ENCODE data around the gene CAB39. TPM values are rescaled to one million over a fixed set of nuclear protein-coding genes. Genes with fewer than 3 reads are reported as not detected.

The CAB39 gene
- total and polyA plus RNA-seq, 2 of the 8 experiments (the other 6 are each of a cell fraction or from before 2014, with no cell fraction given), result 16.4 to 50.5 TPM

DNA sequence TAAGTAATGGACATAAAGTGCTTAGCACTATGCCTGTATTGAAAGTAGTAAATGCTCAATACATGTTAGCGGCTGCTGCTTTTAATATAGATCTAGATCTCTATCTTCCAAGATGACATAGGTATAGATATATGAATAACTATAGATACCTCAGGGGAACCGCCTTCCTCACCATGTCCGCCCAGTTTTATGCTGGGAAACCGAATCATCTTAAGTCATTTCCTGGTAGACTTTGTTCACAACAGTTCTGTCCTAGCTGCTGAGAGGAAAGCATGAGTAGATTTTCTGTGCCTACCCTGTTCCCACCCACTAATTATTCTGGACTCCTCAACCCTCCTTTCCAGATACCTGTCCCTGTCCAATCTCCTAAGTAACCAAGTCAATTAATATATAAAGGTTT is 130.5 kb downstream of the CAB39 start:
- Histone ChIP-seq H3K79me1 (ENCODE audit: low read depth, low read length) (no peaks in the 10 kb centered on the region), H3K9me3 (ENCODE audit: insufficient read depth in 2 of 2, low read depth in 1 of 2, low read length in 1 of 2) (peaks cover 0 to 2% of the 10 kb centered on the region in 2 experiments; a peak in 1 of 4 replicates), H3K27me3 (replicated peaks in 1 of 4; ENCODE audit: control insufficient read depth in 3 of 4, extremely low read depth in 1 of 4, insufficient read depth in 3 of 4, low read length in 3 of 4) (no peaks in the 10 kb centered on the region; a peak in 1 of 7 replicates), H3K4me2 (ENCODE audit: insufficient read depth in 1 of 2, low read depth in 2 of 2, low read length in 2 of 2) (no peak overlapping the region), H2BK20ac (ENCODE audit: low read length) (no peak overlapping the region), H2BK120ac (replicated peaks; ENCODE audit: low read depth, low read length) (no peak overlapping the region), H4K5ac (ENCODE audit: insufficient read length, low read depth, low read length) (no peak overlapping the region), H2BK12ac (ENCODE audit: low read depth, low read length) (no peak overlapping the region), H3K18ac (ENCODE audit: extremely low read depth, low read length) (no peak overlapping the region), H2AK5ac (ENCODE audit: low read depth, low read length) (no peak overlapping the region), H3K14ac (ENCODE audit: insufficient read length) (no peak overlapping the region), H3K23me2 (ENCODE audit: low read depth, low read length) (no peaks in the 10 kb centered on the region), H4K8ac (ENCODE audit: extremely low read depth, insufficient read depth, low read length) (no peak overlapping the region), H3K56ac (replicated peaks; ENCODE audit: insufficient read length, low read depth, low read length) (no peak overlapping the region), H3K36me3 (ENCODE audit: control insufficient read depth in 2 of 4, insufficient read depth in 4 of 4, low read length in 3 of 4) (no peaks in the 10 kb centered on the region), H3K4ac (replicated peaks; ENCODE audit: insufficient read length, low read depth, low read length) (no peak overlapping the region), H3K4me3 (ENCODE audit: extremely low read depth in 1 of 4, insufficient read depth in 2 of 4, low read depth in 3 of 4, low read length in 4 of 4) (no peak overlapping the region), H2BK5ac (ENCODE audit: low read depth, low read length) (no peak overlapping the region), H2AFZ (ENCODE audit: low read length) (no peak overlapping the region), H3K79me2 (ENCODE audit: control insufficient read depth in 1 of 2, insufficient read depth in 2 of 2, low read length in 2 of 2) (no peaks in the 10 kb centered on the region), H2BK15ac (ENCODE audit: low read length) (no peak overlapping the region), H3K9ac (replicated peaks in 1 of 4; ENCODE audit: extremely low read depth in 1 of 4, low read depth in 3 of 4, low read length in 3 of 4) (no peak overlapping the region), H3K23ac (ENCODE audit: insufficient read length) (no peak overlapping the region), H4K20me1 (replicated peaks in 1 of 2; ENCODE audit: control insufficient read depth in 1 of 2, insufficient read depth in 2 of 2, low read length in 2 of 2) (no peaks in the 10 kb centered on the region), H4K91ac (replicated peaks; ENCODE audit: insufficient read length, low read length) (no peak overlapping the region), H3K27ac (ENCODE audit: low read depth, low read length) (no peak overlapping the region), H3K4me1 (replicated peaks in 1 of 4; ENCODE audit: control insufficient read depth in 3 of 4, insufficient read depth in 4 of 4, low read length in 3 of 4) (no peaks in the 10 kb centered on the region)
- ChIA-PET CTCF (ENCODE audit: partially characterized antibody) (interaction anchor here (4.0 kb wide), 1 partner anchor 20 kb away, joined by 24 read pairs; no protein-coding TSS in a partner anchor), POLR2A (ENCODE audit: partially characterized antibody) (no interaction called here)
- DNase-seq (ENCODE audit: low read depth in 1 of 2, low spot score in 2 of 2) (no peak), FAIRE-seq (no peak)
- WGBS, 2 experiments (ENCODE audit: extremely low coverage in 1 of 2, insufficient coverage in 1 of 2, insufficient read length in 1 of 2, insufficient replicate concordance in 2 of 2, low coverage in 1 of 2, low lambda C conversion rate in 2 of 2, missing lambda C conversion rate in 1 of 2), result 91% methylated on average over 4 of the region's 4 CpGs; no CpG with 5 or more reads in 1 of the 2 experiments
- TF ChIP-seq TEAD4 (IDR thresholded peaks at IDR 0.05; ENCODE audit: low read depth, low read length), result no peak
- TF ChIP-seq ASH2L (IDR thresholded peaks at IDR 0.05; ENCODE audit: low read length), result no peak
- TF ChIP-seq ZNF274 (IDR thresholded peaks at IDR 0.05; ENCODE audit: borderline replicate concordance, extremely low read depth, low read length), result no peak
- TF ChIP-seq SP2 (IDR thresholded peaks at IDR 0.05; ENCODE audit: low read length), result no peak
- no peak for TF ChIP-seq CREB1 (IDR thresholded peaks at IDR 0.05)
- TF ChIP-seq, protein P1, sequence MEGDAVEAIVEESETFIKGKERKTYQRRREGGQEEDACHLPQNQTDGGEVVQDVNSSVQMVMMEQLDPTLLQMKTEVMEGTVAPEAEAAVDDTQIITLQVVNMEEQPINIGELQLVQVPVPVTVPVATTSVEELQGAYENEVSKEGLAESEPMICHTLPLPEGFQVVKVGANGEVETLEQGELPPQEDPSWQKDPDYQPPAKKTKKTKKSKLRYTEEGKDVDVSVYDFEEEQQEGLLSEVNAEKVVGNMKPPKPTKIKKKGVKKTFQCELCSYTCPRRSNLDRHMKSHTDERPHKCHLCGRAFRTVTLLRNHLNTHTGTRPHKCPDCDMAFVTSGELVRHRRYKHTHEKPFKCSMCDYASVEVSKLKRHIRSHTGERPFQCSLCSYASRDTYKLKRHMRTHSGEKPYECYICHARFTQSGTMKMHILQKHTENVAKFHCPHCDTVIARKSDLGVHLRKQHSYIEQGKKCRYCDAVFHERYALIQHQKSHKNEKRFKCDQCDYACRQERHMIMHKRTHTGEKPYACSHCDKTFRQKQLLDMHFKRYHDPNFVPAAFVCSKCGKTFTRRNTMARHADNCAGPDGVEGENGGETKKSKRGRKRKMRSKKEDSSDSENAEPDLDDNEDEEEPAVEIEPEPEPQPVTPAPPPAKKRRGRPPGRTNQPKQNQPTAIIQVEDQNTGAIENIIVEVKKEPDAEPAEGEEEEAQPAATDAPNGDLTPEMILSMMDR (IDR thresholded peaks at IDR 0.05; ENCODE audit: control extremely low read depth in 1 of 3, insufficient read depth in 1 of 3, low read depth in 1 of 3, low read length in 3 of 3), result no peak
- no peak for TF ChIP-seq EP300 (IDR thresholded peaks at IDR 0.05; ENCODE audit: borderline replicate concordance in 1 of 2, low read depth in 2 of 2, low read length in 2 of 2)
- TF ChIP-seq TAF7 (optimal IDR thresholded peaks at IDR 0.05; ENCODE audit: borderline replicate concordance, low read depth, low read length), result no peak

All from H1 (cell line).